ENCODE data around the gene SCUBE1.
A peak's percentile ranks its signal among the peaks of the same experiment; 100 is the strongest.

The SCUBE1 gene

DNA sequence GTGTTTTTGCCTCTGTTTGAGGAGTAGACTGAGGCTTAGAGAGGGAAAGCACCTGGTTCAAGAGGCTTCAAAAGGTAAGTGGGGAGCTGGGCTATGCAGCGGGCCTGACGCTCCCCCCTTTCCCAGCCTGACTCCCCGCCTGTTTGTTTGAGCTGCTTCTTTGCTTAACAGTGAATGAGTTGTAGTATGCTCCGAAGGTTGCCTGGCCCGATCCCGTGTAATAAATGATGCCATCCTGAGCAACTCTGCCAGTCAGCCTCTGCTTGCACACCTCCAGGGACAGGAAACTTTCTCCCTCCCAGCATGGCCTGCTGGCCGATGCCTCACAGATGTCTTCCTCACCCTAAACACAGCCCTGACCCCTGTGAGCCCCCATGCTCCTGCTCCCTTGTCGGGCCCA, 110.7 kb downstream of the SCUBE1 start:
- no peak overlapping the region for H3K4me3 ChIP-seq (ENCODE audit: low read depth, low read length)
- TF ChIP-seq, protein P1, sequence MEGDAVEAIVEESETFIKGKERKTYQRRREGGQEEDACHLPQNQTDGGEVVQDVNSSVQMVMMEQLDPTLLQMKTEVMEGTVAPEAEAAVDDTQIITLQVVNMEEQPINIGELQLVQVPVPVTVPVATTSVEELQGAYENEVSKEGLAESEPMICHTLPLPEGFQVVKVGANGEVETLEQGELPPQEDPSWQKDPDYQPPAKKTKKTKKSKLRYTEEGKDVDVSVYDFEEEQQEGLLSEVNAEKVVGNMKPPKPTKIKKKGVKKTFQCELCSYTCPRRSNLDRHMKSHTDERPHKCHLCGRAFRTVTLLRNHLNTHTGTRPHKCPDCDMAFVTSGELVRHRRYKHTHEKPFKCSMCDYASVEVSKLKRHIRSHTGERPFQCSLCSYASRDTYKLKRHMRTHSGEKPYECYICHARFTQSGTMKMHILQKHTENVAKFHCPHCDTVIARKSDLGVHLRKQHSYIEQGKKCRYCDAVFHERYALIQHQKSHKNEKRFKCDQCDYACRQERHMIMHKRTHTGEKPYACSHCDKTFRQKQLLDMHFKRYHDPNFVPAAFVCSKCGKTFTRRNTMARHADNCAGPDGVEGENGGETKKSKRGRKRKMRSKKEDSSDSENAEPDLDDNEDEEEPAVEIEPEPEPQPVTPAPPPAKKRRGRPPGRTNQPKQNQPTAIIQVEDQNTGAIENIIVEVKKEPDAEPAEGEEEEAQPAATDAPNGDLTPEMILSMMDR (IDR thresholded peaks at IDR 0.05; ENCODE audit: low read depth, low read length) = no peak

DNA sequence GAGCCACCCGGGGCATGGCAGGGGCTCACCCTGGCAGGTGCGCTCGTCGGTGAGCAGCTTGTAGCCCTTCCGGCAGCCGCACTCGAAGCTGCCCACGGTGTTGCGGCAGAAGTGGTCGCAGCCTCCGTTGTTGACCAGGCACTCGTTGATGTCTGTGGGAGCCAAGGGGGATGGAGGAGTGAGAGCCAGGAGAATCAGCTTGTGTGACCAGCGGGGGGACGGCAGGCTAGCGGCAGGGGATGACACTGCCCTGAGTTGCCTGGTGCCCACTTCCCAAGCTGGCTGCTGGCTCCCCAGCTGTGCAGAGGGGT, 111.5 kb downstream of the SCUBE1 start:
- TF ChIP-seq, protein P1 (IDR thresholded peaks at IDR 0.05; ENCODE audit: low read depth, low read length) = no peak
- no peak overlapping the region for H3K4me3 ChIP-seq (ENCODE audit: low read depth, low read length)

DNA sequence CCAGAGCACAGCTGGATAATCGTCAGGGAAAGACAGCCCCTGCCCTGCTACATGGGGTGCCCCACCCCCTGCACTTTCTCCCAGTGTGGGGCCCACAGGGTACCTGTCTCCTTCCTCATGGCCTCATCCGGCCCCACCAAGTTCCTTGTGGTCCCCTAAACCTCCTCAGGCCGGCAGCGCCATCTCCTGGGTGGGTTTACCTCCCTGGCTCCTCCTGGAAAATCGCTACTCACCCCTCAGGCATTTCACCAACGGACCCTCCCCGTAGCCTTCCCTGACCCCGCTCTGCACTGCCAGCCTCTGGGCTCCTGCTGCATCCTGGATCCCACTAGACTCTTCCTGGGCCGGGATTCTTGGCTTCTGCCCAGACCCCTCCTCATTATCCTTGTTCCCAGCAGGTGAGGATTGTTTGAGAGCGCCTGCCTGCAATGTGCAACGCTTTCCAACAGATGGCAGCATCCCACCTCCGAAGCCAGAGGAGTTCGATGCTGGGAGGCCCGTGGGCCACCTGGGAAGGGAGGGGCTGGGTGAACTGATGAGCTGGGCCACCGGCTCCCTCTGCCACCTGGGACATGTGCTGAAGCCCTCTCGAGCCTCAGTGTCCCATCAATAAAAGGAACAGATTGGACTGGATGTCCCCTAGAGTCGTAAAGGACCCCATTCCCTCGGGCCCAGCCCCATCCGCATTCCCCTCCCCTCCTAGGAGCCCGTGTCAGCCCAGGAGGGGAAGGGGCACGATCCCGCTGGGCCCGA, 112.0 kb downstream of the SCUBE1 start:
- no peak overlapping the region for H3K4me3 ChIP-seq (ENCODE audit: low read depth, low read length)
- TF ChIP-seq, protein P1 (IDR thresholded peaks at IDR 0.05; ENCODE audit: low read depth, low read length) = peak; percentile 94

DNA sequence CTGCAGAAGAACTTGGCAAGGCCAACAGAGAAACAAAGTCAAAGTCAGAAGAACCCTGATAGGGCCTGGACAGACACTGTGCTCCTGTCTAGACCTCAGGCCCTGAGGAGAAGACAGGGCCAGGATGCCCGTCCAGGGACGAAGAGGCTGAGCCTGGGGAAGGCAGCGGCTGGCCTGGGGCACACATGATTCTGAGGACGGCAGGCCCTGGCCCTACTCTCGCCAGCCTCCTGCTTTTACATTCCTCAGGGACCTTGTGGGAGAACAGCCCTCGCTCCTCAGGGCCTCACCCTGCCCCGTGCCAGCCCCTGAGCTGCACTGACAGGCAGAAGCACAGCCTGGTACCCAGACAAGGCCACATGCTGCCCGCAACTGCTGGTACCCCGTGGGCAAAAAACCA, 112.6 kb downstream of the SCUBE1 start:
- H3K4me3 ChIP-seq (ENCODE audit: low read depth, low read length) = no peak overlapping the region
- TF ChIP-seq, protein P1 (IDR thresholded peaks at IDR 0.05; ENCODE audit: low read depth, low read length) = no peak

DNA sequence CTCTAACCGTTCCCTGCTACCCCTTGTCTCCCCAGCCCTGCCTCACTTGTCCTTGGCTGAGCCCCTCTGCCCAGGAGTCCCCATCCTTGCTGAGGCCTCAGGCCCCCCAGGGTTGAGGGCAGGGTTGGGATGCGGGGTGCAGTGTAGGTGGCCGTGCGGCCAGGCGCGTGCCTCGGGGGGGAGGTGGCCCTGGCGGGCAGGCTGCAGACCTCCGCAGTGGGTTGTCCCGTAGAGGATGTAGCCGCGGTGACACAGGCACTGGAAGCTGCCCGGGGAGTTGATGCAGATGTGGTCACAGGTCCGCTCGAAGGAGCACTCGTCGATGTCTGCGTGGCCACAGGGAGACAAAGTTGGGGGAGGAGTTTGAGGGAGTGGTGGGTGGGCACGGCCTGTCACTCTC, 114.3 kb downstream of the SCUBE1 start:
- TF ChIP-seq, protein P1 (IDR thresholded peaks at IDR 0.05; ENCODE audit: low read depth, low read length) = no peak

DNA sequence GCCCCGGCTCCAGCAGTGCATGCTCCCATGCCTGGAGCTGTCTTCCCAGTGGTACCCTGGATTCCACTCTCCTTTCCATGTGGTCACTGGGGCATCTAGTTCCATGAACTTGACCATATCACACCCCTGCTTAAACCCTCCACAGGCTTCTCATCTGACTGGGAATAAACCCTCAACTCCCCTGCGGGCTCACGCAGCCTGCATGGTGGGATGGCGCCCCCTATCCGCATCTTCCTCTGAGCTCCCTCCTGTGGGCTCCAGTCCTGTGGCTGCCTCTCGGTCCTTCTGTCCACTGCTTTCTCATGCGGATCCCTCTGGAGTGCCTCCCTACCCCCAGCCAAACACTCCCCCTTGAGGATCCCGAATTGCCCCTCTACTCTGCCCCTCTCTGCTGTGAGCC, 114.8 kb downstream of the SCUBE1 start:
- TF ChIP-seq, protein P1 (IDR thresholded peaks at IDR 0.05; ENCODE audit: low read depth, low read length) = no peak
- H3K4me3 ChIP-seq (ENCODE audit: low read depth, low read length) = no peak overlapping the region

More for the DNA sequence above, 114.3 kb downstream of the SCUBE1 start:
- no peak overlapping the region for H3K4me3 ChIP-seq (ENCODE audit: low read depth, low read length)

DNA sequence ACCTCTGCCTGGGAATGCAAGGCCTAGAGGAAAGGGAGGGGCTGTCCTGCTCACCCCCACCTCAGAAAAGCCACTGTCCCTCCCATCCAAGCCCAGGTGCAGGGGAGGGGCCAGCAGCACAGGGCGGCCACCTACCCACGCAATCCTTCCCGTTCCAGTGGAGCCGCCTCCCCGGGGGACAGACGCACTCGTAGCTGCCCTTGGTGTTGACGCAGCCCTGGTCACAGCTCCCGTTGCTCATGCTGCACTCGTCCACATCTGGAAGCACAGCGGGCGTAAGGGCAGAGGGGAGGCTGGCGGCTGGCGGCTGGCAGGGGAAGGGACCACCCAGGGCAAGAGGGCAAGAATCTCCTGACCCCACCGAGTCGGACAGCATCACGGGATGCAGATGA, 115.9 kb downstream of the SCUBE1 start:
- H3K4me3 ChIP-seq (ENCODE audit: low read depth, low read length) = no peak overlapping the region

More for the DNA sequence above, 115.9 kb downstream of the SCUBE1 start:
- TF ChIP-seq, protein P1 (IDR thresholded peaks at IDR 0.05; ENCODE audit: low read depth, low read length) = no peak
